ENCODE measurements around the gene EEF1AKMT2. TPM values are rescaled to one million over a fixed set of nuclear protein-coding genes. Genes with fewer than 3 reads are reported as not detected.

EEF1AKMT2 gene
- 10 to 100 TPM; 14.4 to 16.7 TPM for total RNA-seq
- 21.0 TPM for polyA plus RNA-seq (2013, experiment 1 of 2)
- 18.0 TPM for polyA plus RNA-seq (2013, experiment 2 of 2)
- 5.9 to 24.9 (median 12.3) reads per million in 172 experiments for total RNA-seq

DNA sequence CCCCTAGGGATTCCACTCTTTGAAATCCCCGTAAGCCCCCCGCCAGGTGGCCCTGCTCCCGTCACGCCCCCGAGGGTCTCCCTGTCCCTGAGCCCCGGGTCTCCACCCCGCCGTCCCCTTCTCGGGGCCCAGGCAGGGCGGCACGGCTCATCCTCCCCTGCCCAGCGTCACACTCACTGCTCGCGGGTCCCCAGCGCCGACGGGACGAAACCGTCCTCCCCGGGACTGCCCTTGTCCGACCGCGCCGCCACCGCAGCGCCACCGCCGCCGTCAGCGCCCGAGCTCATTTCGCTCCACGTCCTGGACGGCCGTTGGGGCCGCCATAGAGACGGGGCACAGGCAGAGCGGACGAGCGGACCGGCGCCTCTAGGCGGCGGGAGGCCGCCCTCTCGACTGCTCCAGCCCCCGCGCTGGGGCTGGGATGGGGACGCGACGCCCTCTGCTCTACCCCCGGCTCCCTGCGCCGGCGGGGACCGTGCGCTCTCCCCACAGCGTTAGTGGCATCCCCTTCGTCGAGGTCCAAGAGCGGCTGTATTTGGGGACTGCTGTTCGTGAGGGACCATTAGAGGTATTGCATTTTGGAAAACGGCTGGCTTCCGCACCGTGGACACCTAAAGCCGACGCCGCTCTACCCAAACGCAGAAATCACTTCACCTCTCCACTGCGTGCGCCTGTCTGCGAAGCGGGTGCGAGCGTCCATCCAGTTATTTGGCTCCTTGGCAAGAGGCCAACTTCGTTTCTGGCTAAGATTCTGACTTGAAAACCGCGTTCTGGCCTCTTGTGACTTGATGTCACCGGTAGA, at the start of gene EEF1AKMT2:
TSS of gene EEF1AKMT2 (minus strand) at position 341 of the 802 bp plus-strand sequence. CDS start at position 287, 54 bp downstream.
- no peaks in the 10 kb centered on the region for H3K27me3 ChIP-seq (ENCODE audit: control insufficient read depth in 1 of 2, insufficient read depth in 2 of 2, low read length in 2 of 2)
- no peaks in the 10 kb centered on the region for H3K9me3 ChIP-seq (ENCODE audit: control insufficient read depth in 1 of 2, insufficient read depth in 1 of 2, low read length in 2 of 2)
- ChIA-PET CTCF (interaction anchor here (0.6 to 1.6 kb wide), 2 partner anchors 10 to 24 kb away, joined by 3 to 4 read pairs; partner anchors contain the start of gene ABRAXAS2), POLR2A (interaction anchor here (0.6 to 2.5 kb wide), 9 partner anchors 9 to 330 kb away, joined by 3 to 37 read pairs (median 5); partner anchors contain the start of genes ABRAXAS2 and LHPP)
- H3K27ac ChIP-seq (ENCODE audit: low read depth in 1 of 2, low read length in 2 of 2): peak within 1 kb of the TSS; percentile 65 to 74
- Mint-ChIP-seq H3K36me3 (ENCODE audit: low read depth) (peaks cover 35% of the 10 kb centered on the region), H3K4me1 (ENCODE audit: low read depth) (peaks cover 22% of the 10 kb centered on the region), H3K9me3 (no peaks in the 10 kb centered on the region), H3K4me3 (peak within 1 kb of the TSS; percentile 99), H3K27me3 (no peaks in the 10 kb centered on the region), H3K27ac (peak within 1 kb of the TSS; percentile 92)
- DNase-seq (peak; percentile 61 to 92 (median 78)), ATAC-seq (ENCODE audit: poor library complexity) (peak; percentile 92)
- H3K4me1 ChIP-seq (ENCODE audit: insufficient read depth, low read length): peaks cover 15% of the 10 kb centered on the region
- intact Hi-C loops (cut with DNase I, micrococcal nuclease): loop anchor here (1.0 to 10.0 kb wide), 6 partner anchors 9 to 1637 kb away; partner anchors contain the start of genes BUB3 (in 1 of the 2), FAM53B (in 1 of the 2) and LHPP (in 1 of the 2)
- H3K36me3 ChIP-seq (ENCODE audit: insufficient read depth, low read length): peaks cover 4% of the 10 kb centered on the region
- H3K4me3 ChIP-seq (ENCODE audit: low read length): peak within 1 kb of the TSS; percentile 80
- TF ChIP-seq, protein P1, sequence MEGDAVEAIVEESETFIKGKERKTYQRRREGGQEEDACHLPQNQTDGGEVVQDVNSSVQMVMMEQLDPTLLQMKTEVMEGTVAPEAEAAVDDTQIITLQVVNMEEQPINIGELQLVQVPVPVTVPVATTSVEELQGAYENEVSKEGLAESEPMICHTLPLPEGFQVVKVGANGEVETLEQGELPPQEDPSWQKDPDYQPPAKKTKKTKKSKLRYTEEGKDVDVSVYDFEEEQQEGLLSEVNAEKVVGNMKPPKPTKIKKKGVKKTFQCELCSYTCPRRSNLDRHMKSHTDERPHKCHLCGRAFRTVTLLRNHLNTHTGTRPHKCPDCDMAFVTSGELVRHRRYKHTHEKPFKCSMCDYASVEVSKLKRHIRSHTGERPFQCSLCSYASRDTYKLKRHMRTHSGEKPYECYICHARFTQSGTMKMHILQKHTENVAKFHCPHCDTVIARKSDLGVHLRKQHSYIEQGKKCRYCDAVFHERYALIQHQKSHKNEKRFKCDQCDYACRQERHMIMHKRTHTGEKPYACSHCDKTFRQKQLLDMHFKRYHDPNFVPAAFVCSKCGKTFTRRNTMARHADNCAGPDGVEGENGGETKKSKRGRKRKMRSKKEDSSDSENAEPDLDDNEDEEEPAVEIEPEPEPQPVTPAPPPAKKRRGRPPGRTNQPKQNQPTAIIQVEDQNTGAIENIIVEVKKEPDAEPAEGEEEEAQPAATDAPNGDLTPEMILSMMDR (IDR thresholded peaks at IDR 0.05): no peak

DNA sequence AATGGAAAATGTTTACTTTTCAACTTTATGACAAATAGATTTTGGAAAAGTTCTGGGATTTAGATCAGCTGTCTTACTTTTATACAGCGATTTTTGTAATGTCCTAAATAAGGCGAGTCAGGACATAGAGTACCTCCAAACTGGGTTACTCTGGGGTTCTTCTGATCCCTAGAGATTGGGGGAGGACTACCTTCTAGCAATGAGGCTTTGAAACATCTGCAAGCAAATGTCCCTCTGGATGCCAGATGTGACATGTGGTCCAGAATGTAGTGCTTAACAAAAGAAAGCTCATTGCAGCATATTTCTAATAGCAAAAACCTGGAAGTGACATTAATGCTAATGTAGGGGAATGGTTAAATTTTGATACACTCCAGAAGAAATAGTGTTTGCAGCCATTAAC, 46.0 kb upstream of the EEF1AKMT2 start:
- Mint-ChIP-seq H3K9me3 (no peaks in the 10 kb centered on the region), H3K36me3 (ENCODE audit: low read depth) (peaks cover 36% of the 10 kb centered on the region), H3K4me3 (no peak overlapping the region), H3K4me1 (ENCODE audit: low read depth) (no peaks in the 10 kb centered on the region), H3K27me3 (no peaks in the 10 kb centered on the region), H3K27ac (no peak overlapping the region)
- ChIA-PET CTCF (no interaction called here), POLR2A (interaction anchor here (0.6 kb wide), 1 partner anchor 11 kb away, joined by 3 read pairs; no protein-coding TSS in a partner anchor)
- Histone ChIP-seq H3K36me3 (ENCODE audit: insufficient read depth, low read length) (peaks cover 40% of the 10 kb centered on the region), H3K4me3 (ENCODE audit: low read length) (no peak overlapping the region), H3K27ac (ENCODE audit: low read depth in 1 of 2, low read length in 2 of 2) (no peak overlapping the region), H3K27me3 (ENCODE audit: control insufficient read depth in 1 of 2, insufficient read depth in 2 of 2, low read length in 2 of 2) (no peaks in the 10 kb centered on the region), H3K4me1 (ENCODE audit: insufficient read depth, low read length) (no peaks in the 10 kb centered on the region), H3K9me3 (ENCODE audit: control insufficient read depth in 1 of 2, insufficient read depth in 1 of 2, low read length in 2 of 2) (no peaks in the 10 kb centered on the region)
- intact Hi-C loops (cut with DNase I, micrococcal nuclease): no loop called here
- DNase-seq (no peak), ATAC-seq (ENCODE audit: poor library complexity) (no peak)
- TF ChIP-seq, protein P1 (IDR thresholded peaks at IDR 0.05): no peak

DNA sequence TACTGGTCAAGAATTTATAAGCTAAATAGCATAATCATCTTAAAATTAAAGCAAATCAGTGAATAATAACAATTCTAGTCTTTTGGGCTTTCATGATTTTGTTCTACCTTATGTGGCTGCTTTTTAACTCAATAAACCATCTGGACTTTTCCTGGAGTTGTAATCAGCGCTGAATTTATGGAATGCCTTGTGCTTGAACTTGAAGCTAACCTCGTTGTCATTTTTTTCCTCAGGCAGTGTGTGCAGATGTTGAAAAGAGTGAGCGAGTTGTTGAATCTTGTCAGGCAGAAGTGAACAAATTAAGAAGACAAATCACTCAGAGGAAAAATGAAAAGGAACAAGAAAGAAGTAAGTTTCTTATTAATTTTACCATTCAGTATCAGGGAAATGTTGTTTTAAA, 39.4 kb upstream of the EEF1AKMT2 start:
- H3K36me3 ChIP-seq (ENCODE audit: insufficient read depth, low read length): peaks cover 74% of the 10 kb centered on the region
- CTCF ChIA-PET: interaction anchor here (1.0 to 1.2 kb wide), 2 partner anchors 15 to 301 kb away, joined by 3 read pairs; no protein-coding TSS in a partner anchor
- intact Hi-C loops (cut with DNase I, micrococcal nuclease): no loop called here

More for the DNA sequence above, 39.4 kb upstream of the EEF1AKMT2 start:
- H3K9me3 ChIP-seq (ENCODE audit: control insufficient read depth in 1 of 2, insufficient read depth in 1 of 2, low read length in 2 of 2): no peaks in the 10 kb centered on the region
- H3K4me1 Mint-ChIP-seq (ENCODE audit: low read depth): no peaks in the 10 kb centered on the region
- ATAC-seq (ENCODE audit: poor library complexity): no peak
- H3K4me1 ChIP-seq (ENCODE audit: insufficient read depth, low read length): no peaks in the 10 kb centered on the region
- H3K9me3 Mint-ChIP-seq: no peaks in the 10 kb centered on the region
- no peak overlapping the region for H3K4me3 Mint-ChIP-seq
- H3K36me3 Mint-ChIP-seq (ENCODE audit: low read depth): peaks cover 80% of the 10 kb centered on the region
- DNase-seq: no peak
- H3K27ac Mint-ChIP-seq: no peak overlapping the region
- H3K27me3 ChIP-seq (ENCODE audit: control insufficient read depth in 1 of 2, insufficient read depth in 2 of 2, low read length in 2 of 2): no peaks in the 10 kb centered on the region
- no peak overlapping the region for H3K27ac ChIP-seq (ENCODE audit: low read depth in 1 of 2, low read length in 2 of 2)
- no peaks in the 10 kb centered on the region for H3K27me3 Mint-ChIP-seq
- TF ChIP-seq, protein P1 (IDR thresholded peaks at IDR 0.05): no peak
- no peak overlapping the region for H3K4me3 ChIP-seq (ENCODE audit: low read length)
- POLR2A ChIA-PET: no interaction called here
